ENCODE results near the gene USF1. TPM values are rescaled to one million over a fixed set of nuclear protein-coding genes. Genes with fewer than 3 reads are reported as not detected.

Gene USF1
- total and polyA plus RNA-seq, 10 donors, result 113 to 339 (median 127) TPM

DNA sequence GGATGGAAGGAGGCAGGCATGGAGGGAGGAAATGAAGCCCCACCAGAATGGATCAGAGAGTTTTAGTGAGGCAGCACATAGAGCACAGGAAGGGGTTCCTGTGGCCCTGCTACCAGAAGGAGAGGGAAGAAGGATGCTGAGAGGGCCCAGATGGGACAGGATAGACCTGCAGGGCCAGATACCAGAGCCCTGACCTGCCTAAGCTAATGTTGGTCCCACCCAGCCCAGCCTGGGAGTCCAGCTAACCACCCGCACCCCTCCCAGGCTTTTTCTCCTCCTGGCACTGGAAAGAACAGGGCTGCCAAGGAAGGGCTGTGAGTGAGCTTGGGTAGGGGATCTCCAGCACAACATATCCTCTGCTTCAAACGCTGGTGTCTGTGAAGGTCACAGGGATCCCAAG is 36.7 kb upstream of the USF1 start:
- intact Hi-C loops (cut with DNase I; ENCODE audit: low total_unique reads), result no loop called here
- Histone ChIP-seq H3K36me3 (no peaks in the 10 kb centered on the region), H3K27me3 (replicated peaks in 1 of 7) (peaks cover 0 to 9% (median 0%) of the 10 kb centered on the region in 7 donors), H3K4me3 (no peak overlapping the region), H3K27ac (no peak overlapping the region), H3K9me3 (no peaks in the 10 kb centered on the region), H3K4me1 (peaks cover 0 to 15% (median 0%) of the 10 kb centered on the region in 6 donors)
- WGBS, 5 donors, result 71 to 89% (median 84%) methylated on average over 2 of the region's 2 CpGs
- no peak for DNase-seq
- TF ChIP-seq POLR2AphosphoS5 (IDR thresholded peaks at IDR 0.05) (no peak), POLR2A (IDR thresholded peaks at IDR 0.05) (no peak)
- TF ChIP-seq, protein P1, sequence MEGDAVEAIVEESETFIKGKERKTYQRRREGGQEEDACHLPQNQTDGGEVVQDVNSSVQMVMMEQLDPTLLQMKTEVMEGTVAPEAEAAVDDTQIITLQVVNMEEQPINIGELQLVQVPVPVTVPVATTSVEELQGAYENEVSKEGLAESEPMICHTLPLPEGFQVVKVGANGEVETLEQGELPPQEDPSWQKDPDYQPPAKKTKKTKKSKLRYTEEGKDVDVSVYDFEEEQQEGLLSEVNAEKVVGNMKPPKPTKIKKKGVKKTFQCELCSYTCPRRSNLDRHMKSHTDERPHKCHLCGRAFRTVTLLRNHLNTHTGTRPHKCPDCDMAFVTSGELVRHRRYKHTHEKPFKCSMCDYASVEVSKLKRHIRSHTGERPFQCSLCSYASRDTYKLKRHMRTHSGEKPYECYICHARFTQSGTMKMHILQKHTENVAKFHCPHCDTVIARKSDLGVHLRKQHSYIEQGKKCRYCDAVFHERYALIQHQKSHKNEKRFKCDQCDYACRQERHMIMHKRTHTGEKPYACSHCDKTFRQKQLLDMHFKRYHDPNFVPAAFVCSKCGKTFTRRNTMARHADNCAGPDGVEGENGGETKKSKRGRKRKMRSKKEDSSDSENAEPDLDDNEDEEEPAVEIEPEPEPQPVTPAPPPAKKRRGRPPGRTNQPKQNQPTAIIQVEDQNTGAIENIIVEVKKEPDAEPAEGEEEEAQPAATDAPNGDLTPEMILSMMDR (IDR thresholded peaks at IDR 0.05 in 8 of 11, conservative IDR thresholded peaks at IDR 0.05 in 3 of 11), result no peak

DNA sequence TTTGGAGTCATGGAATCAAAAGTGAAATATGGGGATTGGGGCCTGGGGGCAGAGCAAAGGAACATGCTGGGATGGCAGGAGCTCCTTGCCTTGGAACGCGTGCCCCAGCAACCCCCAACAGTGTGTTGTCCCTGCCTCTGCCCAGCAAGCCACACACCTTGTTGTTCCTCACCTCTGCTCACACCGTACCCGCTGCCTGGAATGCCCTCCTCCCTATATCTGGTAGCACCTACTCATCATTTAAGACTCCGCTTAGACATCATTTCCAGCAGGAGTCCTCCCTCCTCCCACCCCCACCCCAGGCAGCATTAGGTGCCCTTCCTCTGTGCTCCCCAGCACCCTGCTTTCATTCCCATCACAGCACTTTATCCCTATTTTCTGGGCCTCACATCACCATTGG is 35.7 kb upstream of the USF1 start:
- intact Hi-C loops (cut with DNase I; ENCODE audit: low total_unique reads), result no loop called here
- 77 to 94% (median 78%) methylated on average over 5 of the region's 5 CpGs for WGBS, 5 donors
- no peak for DNase-seq
- H3K4me3 ChIP-seq, result no peak overlapping the region
- peaks cover 0 to 9% (median 0%) of the 10 kb centered on the region in 7 donors for H3K27me3 ChIP-seq (replicated peaks in 1 of 7)
- H3K9me3 ChIP-seq, result no peaks in the 10 kb centered on the region
- no peaks in the 10 kb centered on the region for H3K36me3 ChIP-seq
- TF ChIP-seq, protein P1 (IDR thresholded peaks at IDR 0.05 in 8 of 11, conservative IDR thresholded peaks at IDR 0.05 in 3 of 11), result no peak
- TF ChIP-seq POLR2A (IDR thresholded peaks at IDR 0.05), result no peak
- TF ChIP-seq POLR2AphosphoS5 (IDR thresholded peaks at IDR 0.05), result no peak
- H3K4me1 ChIP-seq, result peaks cover 0 to 15% (median 0%) of the 10 kb centered on the region in 6 donors
- no peak overlapping the region for H3K27ac ChIP-seq

DNA sequence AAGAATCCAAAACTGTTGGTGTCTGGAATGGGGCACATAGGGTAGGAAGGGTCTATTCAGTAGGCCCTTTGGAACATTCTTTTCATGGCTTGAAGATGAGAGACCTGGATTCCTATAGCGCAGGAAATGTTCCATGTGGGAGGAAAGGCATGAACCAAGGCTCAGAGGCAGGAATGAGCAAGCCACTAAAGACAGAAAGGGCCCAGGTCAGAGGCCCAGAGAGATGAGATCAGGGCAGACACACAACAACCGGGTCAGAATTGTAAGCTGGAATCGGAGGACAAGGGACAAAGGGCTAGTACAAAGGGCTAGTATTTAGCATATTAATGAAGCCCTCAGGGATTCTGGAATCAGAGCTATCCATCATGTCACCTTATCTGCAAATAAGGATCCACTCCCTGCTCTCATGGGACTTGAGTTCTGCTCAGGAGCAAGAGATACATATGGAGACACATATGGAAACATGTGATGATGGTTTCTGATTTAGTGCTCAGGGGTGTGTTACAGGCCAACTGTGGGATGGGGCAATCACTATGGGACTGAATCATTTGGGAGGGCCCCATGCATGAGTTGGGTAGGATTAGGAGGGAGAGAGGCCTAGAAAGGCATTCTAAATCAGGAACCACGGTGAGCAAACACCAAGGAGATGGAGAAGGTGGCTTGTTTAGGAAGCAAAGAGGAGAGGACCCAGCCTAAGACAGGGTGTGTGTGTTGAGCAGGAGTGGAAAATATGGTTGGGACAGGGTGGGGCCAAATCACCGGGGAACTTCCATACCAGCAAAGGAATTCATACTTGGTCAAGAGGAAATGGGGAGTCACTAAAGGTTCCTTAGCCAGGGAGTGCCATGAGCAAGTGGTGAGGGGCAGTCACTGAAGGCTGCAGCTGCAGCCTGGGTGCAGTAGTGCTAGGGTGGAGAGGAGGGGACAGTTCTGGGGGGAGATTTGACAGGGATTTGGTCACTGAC is 34.9 kb upstream of the USF1 start:
- intact Hi-C loops (cut with DNase I; ENCODE audit: low total_unique reads), result no loop called here
- H3K27me3 ChIP-seq (replicated peaks in 1 of 7), result peaks cover 0 to 9% (median 0%) of the 10 kb centered on the region in 7 donors
- no peaks in the 10 kb centered on the region for H3K9me3 ChIP-seq
- H3K4me1 ChIP-seq, result peaks cover 0 to 15% (median 0%) of the 10 kb centered on the region in 6 donors
- no peak overlapping the region for H3K27ac ChIP-seq
- WGBS, 5 donors, result 75 to 92% (median 85%) methylated on average over 5 of the region's 5 CpGs
- no peak for DNase-seq
- H3K4me3 ChIP-seq, result no peak overlapping the region
- no peak for TF ChIP-seq POLR2AphosphoS5 (IDR thresholded peaks at IDR 0.05)
- TF ChIP-seq, protein P1 (IDR thresholded peaks at IDR 0.05 in 8 of 11, conservative IDR thresholded peaks at IDR 0.05 in 3 of 11), result no peak
- no peak for TF ChIP-seq POLR2A (IDR thresholded peaks at IDR 0.05)
- H3K36me3 ChIP-seq, result no peaks in the 10 kb centered on the region

DNA sequence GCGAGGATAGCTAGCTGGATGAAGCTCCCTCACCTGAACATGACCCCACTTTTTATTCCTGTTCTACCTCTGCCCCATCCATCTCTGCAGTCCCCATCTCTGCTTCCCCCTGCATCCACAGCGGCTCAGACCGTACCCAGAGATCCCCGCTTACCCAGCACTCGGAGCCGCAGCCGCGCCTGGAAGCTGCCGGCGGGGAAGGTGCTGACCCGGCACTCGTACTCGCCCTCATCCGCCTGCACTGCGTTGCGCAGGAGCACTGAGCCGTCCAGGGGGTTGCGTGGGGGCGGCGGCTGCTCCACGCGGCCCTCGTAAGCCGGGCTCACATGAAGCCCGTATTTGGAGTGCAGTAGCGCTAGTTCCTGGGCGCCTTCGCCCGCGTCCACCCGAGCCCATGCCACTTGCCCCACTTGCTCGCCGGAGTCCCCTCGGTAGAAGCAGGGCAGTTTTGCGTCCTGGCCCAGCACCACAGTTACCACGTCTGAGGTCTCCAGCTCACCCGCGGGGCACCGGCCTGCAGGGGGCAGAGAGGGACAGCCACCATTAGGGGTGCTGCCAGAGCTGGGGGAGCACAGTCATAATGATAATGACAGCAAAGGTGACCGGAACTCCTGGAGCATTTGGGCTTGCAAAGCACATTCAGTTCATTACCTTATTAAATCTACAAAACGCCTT is 33.8 kb upstream of the USF1 start:
- Histone ChIP-seq H3K4me1 (peaks cover 0 to 15% (median 0%) of the 10 kb centered on the region in 6 donors), H3K9me3 (no peaks in the 10 kb centered on the region), H3K27me3 (replicated peaks in 1 of 7) (peaks cover 0 to 9% (median 0%) of the 10 kb centered on the region in 7 donors), H3K27ac (no peak overlapping the region), H3K4me3 (no peak overlapping the region), H3K36me3 (no peaks in the 10 kb centered on the region)
- intact Hi-C loops (cut with DNase I; ENCODE audit: low total_unique reads), result no loop called here
- TF ChIP-seq POLR2A (IDR thresholded peaks at IDR 0.05), result no peak
- no peak for TF ChIP-seq POLR2AphosphoS5 (IDR thresholded peaks at IDR 0.05)
- TF ChIP-seq, protein P1 (IDR thresholded peaks at IDR 0.05 in 8 of 11, conservative IDR thresholded peaks at IDR 0.05 in 3 of 11), result no peak
- WGBS, 5 donors, result 68 to 78% (median 72%) methylated on average over 36 to 41 of the region's 41 CpGs
- no peak for DNase-seq

Measured in spleen (tissue), 11 donors.